ENCODE measurements around the gene PIAS4.
"Not testable (repeated sequence)": the region's sequence is repeated elsewhere in the genome, so short reads cannot be mapped to it uniquely, and the experiment has no call there.

Gene PIAS4

DNA sequence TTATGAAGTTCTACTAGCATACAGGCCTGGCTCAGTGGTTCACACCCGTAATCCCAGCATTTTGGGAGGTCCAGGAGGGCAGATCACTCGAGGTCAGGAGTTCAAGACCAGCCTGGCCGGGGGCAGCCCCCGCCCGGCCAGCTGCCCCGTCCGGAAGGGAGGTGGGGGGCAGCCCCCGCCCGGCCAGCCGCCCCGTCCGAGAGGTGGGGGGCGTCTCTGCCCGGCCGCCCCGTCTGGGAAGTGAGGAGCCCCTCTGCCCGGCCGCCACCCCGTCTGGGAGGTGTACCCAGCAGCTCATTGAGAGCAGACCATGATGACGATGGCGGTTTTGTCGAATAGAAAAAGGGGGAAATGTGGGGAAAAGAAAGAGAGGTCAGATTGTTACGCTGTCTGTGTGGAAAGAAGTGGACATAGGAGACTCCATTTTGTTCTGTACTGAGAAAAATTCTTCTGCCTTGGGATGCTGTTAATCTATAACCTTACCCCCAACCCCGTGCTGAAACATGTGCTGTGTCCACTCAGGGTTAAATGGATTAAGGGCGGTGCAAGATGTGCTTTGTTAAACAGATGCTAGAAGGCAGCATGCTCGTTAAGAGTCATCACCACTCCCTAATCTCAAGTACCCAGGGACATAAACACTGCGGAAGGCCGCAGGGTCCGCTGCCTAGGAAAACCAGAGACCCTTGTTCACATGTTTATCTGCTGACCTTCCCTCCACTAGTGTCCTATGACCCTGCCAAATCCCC, 8.7 kb upstream of the PIAS4 start:
- not testable (repeated sequence) for DNase-seq

DNA sequence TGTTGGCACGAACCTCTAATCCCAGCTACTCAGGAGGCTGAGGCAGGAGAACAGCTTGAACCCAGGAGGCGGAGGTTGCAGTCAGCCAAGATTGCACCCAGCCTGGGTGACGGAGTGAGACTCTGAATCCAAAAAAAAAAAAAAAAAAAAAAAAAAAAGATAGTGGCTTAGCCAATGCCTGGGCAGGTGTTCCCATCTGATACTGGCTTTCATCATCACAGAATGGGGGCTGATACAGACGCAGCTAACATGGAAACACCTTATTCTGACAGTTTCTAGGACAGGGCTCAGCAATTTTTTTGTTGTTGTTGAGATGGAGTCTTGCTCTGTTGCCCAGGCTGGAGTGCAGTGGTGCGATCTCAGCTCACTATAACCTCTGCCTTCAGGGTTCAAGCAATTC, 6.7 kb upstream of the PIAS4 start:
- not testable (repeated sequence) for DNase-seq

DNA sequence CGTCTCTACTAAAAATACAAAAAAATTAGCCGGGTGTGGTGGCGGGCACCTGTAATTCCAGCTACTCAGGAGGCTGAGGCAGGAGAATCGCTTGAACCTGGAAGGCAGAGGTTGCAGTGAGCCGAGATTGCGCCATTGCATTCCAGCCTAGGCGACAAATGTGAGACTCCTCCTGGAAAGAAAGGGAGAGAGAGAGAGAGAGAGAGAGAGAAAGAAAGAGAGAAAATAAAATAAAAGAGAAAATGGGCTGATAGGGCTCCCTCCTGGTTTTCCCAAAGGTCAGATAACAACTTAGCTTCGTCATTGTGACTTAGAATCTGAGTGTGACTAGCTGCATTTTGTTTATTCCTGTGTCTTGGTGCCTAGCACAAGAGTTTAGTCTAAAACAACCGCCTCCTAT, 2.1 kb upstream of the PIAS4 start:
- DNase-seq = not testable (repeated sequence)

DNA sequence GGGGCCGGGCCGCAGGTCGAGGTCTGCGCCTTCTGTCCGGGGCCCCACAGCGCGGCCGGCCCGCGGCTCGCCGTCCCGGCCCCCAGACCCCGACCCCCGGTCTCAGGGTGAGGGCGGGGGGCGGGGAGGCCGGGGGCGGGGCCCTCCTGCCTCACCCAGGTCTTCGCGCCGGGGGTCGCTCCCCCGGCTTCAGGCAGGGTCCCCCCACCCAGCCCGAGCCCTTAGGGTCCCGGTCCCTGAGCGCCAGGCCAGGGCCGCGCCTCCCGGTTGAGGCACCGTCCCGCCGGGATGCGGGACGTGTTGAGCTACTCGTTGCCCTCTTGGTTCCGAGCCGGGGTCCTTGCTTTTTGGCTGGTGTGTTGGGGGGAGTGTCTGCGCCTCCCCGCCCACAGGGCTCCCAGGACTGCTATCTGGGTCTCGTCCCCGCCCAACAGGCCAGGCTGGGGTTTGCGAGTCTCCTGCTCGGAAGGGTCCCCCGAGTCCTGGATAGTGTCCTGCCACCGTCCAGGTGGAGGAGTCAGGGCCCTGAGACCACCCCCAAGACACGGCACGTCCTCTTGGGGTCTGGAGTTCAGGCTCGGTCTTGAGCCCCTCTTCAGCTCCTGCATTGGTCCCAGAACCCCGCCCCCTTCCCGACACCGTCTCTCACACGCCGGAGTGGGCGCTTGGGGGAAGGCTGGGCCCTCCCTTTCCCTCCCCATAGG, 452 bp downstream of the PIAS4 start:
- no peak for DNase-seq

DNA sequence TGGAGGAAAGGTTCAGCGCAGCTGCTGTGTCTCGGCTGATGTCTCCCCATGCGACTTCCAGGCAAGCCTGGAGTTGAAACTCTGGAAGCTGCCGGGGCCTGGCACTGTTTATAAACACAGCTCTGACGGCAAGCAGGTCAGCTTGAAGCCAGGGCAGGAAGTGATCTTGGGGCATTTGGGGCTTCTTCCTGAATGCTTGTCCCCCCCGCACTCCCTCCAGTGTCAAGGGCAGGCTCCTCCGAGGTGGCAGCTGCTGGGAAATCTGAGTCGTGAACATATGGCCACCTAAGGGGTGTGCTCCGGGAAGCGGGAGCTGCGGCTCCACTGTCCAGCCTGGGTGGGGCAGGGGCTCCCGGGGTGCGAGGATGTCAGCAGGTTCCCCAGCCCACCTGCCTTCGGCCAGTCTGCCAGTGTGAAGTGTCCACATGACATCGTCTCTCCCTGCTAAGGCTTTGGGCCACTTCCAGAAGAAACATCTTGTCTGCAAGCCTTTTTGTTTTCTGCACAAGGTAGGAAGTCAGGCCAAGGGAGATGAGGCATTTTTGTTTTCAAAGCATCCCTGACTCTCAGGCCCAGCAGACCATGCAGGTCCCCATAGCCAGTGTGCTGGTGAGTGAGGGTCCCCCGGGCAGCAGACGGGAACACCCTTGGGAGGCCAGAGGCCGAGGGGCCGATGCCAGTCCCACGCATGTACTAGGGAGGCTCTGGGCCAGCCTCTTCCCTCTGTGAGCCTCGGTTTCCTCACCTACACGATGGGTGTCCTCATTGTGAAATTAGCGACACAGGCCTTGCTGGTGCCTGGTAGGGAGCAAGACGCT, 2.7 kb downstream of the PIAS4 start:
- no peak for DNase-seq

DNA sequence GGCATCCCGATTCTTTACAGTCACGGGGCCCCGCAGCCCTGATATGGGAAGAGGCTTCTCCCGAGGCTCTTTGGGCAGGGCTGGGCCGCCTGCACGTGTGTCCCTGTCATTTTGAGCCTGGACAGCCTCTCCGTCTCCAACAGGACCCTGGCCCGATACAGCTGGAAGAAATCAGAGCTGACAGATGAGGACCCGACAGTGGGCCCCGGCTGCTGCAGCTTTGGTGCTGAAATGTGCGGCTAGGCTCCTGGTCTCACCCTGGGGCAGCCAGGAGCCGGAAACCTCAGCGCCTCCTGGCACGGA, 3.2 kb downstream of the PIAS4 start:
- DNase-seq = no peak

DNA sequence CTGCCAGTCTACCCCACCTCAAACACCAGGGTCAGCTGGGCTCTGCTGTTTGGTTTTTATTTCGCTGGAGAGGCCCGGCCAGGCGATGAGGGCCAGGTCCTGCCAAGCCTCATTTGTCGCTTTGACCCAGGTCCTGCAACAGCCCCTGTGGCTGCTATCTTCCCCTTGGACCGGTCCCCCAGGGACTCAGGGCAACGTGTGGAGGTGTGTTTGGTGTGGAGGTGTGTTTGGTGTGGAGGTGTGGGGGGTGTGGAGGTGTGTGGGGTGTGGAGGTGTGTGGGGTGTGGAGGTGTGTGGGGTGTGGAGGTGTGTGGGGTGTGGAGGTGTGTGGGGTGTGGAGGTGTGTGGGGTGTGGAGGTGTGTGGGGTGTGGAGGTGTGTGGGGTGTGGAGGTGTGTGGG, 3.9 kb downstream of the PIAS4 start:
- DNase-seq = not testable (repeated sequence)

DNA sequence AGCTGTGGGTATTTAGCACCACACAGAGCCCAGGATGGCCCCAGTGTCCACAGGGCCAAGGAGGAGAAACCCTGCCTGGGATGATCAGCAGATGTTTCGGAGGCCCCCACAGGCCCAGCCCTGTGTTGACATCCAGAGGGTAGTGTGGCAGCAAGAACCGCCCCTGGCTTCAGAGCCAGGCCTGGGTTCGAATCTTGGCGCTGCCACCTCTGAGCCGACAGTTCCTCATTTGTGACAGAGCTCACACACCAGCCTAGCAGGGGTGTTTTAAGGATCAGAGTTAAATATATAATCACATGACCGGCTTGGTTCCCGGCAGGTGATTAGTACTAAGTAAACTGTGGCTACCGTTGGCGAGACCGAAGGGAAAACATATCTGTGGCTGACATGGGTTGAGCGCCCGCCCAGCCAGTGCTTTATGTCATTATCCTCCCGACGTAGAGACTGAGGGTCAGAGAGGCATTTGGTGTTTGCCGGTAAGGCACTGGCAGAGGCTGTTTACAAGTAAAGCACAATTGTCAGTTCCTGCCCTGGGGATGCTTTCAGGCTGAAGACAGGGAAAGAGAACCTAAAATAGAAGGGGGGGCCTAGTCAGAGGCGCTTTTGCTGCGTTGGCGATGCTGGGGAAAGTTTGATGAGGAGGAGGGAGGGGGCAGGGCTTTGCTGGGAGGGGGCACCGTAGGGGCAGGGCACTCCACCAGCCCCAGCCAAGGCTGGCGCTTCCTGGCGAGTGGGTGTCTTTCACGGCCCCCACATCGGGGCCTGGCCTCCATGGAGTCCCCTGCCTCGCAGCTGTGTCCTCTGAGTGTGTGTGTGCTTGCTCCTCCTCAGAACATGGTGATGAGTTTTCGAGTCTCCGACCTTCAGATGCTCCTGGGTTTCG, 4.8 kb downstream of the PIAS4 start:
- no peak for DNase-seq

DNA sequence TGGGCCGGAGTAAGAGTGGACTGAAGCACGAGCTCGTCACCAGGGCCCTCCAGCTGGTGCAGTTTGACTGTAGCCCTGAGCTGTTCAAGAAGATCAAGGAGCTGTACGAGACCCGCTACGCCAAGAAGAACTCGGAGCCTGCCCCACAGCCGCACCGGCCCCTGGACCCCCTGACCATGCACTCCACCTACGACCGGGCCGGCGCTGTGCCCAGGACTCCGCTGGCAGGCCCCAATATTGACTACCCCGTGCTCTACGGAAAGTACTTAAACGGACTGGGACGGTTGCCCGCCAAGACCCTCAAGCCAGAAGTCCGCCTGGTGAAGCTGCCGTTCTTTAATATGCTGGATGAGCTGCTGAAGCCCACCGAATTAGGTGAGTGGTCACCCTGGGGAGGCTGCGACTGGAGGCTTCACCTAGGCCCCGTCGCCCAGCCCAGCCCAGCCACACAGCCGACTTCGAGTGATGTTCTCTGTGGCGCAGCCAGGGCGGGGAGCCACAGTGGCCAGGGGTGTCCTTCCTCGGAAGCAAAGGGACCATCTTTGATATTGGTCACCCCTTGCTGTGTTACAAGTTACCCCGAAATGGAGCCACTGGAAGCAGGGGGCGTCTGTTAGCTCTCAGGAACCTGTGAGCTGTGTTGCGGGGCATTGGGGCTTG, 5.6 kb downstream of the PIAS4 start:
- DNase-seq = no peak

DNA sequence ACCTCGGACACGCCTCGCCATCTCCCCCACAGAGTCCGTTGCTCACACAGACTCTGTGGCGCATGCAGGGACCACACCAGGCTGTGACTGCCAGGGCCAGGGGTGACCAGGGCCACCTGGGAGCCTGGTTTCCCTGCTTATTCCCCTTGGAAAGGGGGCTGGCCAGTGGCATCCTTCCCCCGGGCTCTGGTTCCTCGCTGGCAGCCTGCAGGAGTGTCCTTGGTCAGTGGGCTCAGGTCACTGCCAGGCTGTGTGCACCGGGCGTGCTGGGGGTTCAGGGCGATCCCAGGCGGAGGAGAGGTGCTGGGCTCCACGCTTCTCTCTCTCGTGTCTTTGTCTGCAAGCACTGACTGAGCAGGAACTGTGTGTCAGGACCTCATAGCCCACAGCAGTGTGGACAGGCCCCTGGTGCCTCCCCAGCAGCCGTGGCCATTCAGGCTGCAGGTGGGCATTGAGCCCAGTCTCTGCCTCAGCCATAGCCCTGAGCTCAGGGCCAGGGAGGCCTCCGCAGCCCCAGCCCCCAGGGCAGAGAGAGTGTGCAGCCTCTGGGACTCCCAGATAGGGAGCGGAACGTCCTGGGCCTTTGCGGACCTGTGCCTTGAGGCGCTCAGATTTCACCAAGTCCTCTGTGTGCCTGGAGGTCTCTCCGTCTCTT, 6.5 kb downstream of the PIAS4 start:
- DNase-seq = no peak

DNA sequence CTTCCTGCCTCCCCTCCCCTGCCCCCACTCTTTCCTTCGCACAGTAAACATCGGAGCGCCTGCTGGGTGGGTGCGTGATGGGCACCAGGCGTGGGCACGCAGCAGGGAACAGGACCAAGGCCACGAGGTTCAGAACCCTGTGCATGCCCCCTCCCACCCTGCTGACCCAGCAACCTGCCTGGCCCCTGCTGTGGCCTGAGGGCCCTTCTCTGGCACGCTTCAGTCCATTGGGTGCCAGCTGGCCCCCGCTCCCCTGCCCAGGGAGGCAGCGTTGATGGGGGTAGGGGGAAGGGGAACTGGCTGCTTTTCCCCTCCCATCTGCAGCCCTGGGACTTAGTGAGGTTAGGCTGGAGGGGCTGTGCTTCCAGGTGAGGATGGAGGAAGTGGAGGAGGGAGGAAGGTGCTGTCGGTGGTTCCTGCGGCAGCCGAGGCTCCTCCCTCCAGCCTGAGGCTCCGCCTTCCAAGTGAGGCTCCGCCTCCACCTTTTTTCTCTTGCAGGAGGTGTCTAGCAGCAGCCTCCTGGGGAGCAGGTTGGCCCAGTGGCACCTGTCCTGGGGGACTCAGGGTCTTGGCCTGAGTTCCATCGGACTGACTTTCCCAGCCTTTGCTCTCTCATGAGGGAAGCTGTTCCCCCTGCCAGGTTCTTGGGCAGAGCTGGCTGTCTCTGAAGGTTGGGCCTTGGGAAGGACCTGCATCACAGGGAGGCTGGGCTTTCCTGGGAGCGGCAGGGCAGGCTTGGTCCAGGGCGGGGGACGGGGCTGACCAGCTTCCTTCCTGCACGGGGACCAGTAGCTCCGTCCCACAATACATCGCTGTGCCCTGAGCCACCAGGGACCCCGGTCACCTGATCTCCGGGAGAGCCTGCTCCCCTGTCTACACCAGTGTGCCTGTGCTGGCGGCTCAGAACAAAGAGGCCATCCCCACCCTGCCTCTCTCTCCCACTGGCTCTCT, 7.3 kb downstream of the PIAS4 start:
- DNase-seq = no peak

DNA sequence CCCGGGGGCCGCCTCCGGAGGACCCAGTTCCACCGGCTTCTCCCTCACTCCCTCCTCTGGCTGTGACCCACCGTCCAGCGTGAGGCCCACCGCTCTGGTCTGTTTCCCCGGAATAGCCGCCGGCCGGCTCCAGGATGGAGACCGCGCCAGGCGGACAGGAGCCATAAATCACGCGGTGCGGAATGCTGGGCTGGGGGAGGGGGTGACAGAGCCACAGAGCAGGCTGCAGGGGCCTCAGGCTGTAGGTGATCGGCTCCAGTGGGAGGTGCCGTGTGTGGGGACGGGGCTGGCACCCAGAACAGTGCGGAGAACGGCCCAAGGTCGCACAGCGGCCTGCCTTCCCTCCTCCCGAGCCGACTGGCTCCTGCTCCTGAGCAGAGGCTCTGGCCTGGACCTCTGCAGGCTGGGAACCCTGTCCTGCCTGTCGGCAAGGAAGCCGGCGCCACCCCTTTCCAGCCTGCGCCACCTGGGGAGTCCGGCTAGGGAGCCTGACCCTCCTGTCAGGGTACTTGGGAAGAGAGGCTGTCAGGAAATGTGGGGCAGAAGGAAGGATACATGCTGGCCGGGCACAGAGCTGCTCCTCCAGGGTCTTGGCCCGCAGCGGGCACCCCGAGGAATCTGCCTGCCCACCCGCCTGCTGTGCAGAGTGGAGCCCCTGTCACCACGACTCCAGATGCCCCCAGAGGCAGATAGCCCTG, 8.3 kb downstream of the PIAS4 start:
- no peak for DNase-seq

DNA sequence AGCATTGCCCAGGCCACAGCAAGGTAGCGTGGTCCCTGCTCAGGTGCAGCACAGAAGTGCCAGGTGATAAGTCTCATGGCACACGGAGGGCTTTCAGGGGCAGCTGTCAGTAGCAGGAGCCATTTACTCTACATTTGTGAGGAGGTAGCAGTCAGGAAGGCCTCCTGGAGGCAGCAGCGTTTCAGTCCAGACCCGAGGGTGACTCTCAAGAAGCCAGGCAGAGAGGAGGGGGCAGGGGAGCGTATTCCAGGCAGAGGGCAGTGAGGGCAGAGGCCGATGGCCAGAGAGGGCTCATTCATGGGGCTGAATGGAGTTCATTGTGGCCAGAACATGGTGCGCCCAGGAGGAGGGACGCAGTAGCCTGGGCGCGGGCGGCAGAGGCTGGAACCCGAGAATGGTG, 8.9 kb downstream of the PIAS4 start:
- no peak for DNase-seq

DNA sequence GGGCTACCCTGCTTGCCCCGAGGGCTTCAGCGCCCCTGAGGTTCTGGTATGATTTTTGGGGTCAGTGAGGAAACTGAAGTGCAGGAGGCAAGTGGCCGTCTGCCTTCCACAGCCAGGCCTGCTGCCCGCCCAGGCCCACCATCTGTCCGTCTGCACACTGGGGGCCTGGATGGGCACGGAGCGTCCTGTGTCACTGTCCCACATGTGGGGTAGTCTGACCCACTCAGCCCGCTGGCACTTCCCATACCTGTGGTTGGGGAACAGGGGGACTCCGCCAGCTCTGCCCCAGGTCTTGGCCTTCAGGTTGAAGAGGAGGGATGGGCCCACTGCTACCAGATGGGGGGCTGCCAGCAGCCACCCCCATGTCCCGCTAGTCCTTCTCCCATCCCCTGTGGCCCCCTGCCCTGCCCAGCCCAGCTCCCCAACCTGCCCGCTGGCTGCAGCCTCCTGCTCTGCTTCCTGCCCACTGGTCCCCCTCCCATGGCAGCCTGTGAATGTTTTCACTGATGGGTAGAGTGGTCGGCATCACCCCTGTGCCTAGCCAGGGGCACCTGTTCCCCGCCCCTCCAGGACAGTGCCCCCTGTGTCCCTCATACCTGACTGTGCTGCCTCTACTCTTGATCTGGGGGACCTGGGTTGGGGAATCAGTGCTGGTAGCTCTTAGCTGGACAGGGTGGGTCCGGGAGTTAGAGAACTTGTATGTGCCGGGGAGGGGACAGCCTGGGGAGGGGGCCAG, 9.5 kb downstream of the PIAS4 start:
- no peak for DNase-seq

DNA sequence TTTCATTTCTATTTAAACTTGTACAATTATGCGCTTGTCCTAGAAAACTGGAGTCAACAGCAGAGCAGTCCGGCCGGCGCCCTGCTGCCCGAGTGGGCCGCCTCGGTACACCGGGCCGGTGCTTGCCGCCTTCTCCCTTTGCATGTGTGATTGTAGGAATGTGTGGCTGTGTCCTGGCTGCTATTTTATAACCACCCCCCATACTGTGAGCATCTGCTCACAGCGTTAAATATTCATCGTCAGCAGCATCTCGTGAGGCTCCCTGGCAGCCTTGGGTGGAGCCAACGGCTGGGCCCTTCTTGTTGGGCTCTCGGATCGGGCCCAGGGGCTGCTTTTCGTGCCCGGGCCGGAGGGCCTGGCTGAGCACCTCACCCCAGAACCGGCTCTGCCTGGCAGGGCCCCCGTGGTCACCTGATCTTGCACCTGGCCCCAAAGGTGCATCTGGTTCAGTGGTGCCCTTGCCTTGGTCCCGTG, 10.6 kb downstream of the PIAS4 start:
- DNase-seq = no peak

DNA sequence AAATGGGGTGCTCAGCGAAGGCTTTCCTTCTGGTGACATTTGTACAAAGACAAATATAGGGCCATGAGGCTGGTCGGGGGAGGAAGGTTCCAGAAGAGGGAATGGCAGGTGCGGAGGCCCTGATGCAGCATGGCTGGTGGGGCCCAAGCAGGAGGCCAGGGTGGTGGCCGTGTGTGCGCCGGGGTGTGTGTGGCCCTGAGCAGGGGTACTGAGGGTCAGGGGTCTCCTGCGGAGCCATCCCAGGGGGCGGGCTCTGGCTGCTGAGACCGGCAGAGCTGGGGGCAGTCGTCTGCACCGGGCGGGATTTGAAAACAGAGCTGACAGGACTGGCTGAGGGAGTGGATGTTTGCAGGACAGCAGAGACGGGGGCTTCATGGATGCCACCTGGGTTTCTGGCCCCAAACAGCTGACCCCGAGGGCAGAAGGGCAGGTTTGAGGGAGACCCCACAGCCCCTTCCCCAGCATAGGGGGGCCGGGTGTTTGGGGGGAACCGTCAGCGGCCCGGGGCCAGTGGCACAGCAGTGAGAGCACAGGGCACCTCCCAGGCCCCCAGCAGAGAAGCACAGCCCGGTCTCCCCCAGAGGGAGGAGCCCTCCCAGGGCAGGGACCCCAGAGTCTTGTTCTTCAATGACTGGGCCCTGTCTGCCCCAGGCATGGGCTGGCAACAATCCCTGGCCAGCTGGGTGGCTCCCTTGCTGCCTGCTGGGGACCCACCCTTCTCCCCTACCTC, 11.4 kb downstream of the PIAS4 start:
- DNase-seq = no peak

DNA sequence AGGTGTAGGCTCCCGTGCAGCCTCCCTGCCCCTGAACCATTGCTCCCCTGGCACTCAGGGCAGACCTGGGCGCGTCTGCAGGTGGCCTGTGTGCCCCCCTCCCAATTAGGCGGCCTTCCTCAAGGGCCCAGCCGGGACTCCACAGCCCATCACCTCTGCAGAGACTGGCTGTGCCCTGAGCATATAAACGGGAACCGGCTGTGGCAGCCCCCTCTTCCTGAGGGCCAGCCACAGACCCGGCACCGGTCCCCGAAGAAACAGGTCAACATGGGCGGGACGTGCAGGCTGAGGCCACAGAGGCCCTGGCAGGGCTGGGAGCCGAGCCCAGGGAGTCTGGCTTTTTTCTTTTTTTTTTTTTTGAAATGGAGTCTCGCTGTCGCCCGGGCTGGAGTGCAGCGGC, 12.0 kb downstream of the PIAS4 start:
- no peak for DNase-seq

Data from right forelimb (tissue), 1 donor.